Hematopoietic multipotent progenitor cell treated with erythropoietin and hydrocortisone succinate and interleukin-3 and kit ligand, for 8 days (in vitro differentiated cells): Measurements from ENCODE around the gene CKLF.
"Not testable (repeated sequence)": the region's sequence is repeated elsewhere in the genome, so short reads cannot be mapped to it uniquely, and the experiment has no call there.

Source experiments
- DNase-seq: peaks from one replicate; pipeline ENCODE4 v3.0.0-alpha.2; 2015

CKLF gene

DNA sequence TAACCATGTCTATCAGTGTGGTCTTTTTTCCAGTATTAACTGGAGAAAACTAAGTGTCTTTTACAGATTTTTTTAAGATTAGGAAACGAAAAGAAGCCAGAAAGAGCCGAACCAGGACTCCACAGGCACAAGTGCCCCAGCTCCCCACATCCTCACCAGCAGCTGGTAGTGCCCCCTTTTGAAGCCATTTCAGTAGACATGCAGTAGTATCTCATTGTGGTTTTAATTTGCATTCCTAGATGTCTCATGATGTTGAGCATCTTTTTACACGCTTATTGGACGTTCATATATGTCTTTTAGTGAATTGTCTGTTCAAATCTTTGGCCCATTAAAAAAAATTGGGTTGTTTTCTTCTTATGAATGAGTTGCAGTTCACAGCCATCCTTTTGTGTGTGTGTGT, 47.4 kb downstream of the CKLF start:
- DNase-seq, result no peak

DNA sequence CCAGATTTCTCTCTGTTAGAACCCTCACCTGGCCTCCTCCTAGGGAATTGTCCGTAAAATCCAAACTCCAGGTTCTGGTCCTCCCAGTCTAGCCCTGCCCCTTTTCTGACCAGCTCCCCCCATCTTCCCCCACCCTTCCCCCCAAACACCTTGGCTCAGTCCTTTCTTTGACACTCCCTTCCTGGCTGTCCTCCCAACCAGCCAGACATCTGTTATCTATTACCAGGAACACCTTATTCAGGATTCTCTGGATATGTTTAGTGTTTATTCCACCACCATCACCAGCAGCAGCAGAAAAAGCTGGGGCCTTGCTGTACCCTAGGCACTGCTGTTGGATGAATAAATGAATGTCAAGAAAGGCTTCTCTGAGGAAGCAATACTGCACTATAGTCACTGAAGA, 48.1 kb downstream of the CKLF start:
- no peak for DNase-seq

DNA sequence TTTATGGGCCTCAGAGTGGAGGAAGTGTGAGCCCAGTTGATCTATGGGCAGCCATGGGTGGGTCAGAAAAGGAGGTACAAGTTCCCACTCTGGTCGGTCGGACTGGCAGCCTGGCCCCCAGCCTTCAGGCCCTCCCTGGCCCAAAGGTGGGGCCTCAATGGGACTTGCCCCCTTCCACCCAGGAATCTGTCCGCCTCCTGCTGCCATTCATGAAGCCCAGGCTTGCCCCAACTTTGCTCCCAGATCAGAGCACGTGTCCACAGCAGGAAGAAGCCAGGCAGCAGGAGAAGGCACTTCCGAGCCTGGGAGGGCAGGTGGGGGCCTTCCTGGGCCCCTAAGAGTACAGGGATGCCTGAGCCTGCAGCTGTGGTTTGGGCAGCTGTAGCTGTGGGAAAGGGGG, 49.1 kb downstream of the CKLF start:
- DNase-seq, result no peak

DNA sequence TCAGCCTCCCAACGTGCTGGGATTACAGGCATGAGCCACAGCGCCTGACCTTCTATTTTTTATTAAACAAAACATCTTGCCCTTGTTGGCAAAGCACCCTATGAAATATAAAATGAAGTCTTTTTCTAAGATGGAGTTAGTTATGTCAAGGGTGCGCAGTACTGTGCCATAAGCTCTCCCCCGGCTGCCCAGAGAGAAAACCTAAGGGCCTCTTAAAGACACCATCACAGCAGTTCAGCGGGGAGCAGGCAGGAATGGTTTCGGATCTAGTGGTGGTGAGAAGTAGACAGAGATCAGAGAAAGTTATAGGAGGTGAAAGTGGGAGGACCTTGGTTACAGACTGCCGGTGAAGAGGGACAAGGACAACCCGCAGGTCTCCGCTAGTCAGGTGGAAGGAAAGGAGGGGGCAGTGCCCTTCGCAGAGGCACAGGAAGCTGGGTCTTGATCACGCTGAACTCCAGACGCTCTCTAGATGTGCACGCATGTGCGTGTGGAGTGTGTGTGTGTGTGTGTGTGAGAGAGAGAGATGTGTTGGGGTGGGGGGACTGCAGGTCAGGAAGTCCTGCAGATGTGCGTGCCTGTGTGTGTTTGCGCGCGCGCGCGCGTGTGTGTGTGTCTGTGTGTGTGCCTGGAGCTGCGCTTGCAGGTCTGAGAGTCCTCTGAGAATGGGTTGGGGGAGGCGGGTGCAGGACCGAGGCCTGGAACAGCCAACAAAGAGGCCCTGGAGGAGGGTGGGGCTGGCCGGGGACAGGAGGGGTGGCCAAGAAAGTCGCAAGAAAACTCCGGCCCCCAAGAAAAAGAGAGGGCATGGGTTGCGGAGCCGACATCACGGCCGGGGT, 51.4 kb downstream of the CKLF start:
- DNase-seq, result peak; percentile 34

DNA sequence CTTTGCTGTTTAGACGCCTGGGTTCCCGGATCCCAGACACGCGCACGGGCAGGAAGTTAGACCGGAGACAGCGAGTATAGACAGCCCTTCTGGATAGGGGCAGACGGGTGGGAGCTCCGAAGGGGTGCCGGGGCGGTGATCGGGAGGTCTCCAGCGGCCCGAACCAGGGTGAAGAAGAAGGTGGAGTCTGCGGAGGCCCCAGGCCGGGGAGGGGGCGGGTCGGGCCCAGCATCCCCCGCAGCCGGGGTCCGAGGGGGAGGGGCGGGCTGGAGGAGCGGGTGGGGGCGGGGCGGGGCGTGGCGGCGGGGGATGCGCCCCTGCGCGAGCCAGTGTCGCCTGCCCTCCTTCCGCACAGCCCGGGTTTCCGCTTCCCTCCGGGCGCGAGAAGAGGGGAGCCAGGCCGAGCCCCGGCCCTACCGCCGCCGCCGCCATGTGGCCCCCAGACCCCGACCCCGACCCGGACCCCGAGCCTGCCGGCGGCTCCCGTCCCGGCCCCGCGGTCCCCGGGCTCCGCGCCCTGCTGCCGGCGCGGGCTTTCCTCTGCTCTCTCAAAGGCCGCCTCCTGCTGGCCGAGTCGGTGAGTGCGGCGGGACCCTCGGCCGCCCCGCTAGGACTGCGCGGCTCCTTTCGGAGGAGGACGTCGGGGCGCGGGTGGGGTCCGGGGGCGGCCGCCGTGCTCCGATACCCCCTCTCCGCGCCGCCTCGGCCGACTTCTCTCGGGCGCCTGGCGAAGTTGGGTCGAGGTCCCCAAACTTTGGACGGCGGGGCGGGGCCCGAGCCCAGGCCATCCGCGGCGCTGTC, 52.2 kb downstream of the CKLF start, which contains the start of gene CMTM3:
TSS of gene CMTM3 (plus strand) at position 329 of the 801 bp plus-strand sequence. CDS start at position 431, 102 bp downstream.
- peak; percentile 38 for DNase-seq

DNA sequence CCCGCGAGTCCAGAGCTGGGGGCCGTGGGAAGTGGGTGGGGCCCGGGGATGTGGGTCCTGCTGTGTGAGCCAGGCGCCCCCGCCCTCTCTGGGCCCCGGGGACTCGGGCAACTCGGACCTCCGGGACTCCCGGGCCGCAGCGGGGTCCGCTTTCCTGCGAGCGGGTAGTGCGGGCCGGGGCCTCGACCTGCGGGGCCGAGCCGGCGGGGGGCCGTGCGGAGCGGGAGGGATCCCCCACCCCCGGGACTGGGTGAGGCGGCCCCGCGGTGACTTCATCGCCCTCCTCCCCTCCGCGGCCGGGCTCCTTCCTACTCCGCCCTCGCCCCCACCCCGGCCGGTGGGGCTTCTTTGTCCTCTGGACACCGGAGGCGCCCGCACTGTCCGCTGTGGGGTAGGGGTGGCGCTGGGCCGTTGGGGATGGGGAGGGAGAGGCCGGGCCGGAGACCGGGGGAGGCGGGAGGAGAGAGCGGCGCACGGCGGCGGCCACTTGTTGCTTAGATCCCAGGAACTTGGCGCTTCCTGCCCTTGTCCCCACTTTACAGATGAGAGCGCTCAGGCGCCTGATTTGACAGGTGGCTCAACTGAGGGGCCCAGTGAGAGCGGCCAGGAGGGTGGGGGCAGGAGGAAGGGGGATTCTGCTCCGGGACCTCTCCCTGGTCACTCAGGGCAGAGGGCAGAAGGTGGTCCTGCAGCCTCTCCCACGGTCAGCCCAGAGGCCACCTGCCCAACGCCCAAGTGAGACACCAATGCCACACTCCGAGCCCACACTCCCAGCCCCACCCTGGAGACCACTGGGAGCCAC, 53.0 kb downstream of the CKLF start:
- no peak for DNase-seq

DNA sequence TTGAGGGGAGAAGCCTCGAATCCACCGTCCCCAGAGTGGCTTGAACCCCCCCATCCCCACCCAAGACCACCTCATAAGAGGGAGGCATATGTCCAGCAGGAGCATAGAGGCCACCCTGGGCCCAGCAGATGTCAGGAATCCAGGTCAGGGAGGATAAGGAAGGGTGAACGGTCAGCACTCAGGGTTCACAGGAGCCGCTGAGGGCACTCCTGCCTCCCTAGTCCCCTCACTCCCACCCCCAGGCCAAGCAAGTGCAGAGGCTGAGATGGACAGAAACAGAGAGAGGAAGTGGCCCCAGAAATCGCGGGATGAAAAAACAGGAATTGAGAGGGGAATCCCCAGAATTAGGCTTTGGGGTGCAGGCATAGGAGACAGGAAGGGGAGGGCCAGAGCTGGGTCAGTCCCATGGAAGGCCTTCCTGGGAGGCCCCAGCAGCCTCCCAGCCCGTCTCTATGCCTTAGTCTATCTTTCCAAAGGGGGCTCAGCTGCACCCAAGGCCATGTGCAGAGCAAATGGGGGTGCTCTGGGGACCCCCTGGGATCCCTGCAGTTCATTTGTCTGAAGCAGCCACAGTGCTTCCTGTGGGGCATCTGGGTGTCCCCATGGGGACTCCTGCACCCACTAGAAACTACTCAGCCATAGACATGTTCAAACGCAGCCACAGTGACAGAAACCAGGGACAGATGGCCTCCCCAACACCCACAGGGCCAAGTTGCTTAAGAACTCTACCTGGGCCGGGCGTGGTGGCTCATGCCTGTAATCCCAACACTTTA, 53.8 kb downstream of the CKLF start:
- no peak for DNase-seq

DNA sequence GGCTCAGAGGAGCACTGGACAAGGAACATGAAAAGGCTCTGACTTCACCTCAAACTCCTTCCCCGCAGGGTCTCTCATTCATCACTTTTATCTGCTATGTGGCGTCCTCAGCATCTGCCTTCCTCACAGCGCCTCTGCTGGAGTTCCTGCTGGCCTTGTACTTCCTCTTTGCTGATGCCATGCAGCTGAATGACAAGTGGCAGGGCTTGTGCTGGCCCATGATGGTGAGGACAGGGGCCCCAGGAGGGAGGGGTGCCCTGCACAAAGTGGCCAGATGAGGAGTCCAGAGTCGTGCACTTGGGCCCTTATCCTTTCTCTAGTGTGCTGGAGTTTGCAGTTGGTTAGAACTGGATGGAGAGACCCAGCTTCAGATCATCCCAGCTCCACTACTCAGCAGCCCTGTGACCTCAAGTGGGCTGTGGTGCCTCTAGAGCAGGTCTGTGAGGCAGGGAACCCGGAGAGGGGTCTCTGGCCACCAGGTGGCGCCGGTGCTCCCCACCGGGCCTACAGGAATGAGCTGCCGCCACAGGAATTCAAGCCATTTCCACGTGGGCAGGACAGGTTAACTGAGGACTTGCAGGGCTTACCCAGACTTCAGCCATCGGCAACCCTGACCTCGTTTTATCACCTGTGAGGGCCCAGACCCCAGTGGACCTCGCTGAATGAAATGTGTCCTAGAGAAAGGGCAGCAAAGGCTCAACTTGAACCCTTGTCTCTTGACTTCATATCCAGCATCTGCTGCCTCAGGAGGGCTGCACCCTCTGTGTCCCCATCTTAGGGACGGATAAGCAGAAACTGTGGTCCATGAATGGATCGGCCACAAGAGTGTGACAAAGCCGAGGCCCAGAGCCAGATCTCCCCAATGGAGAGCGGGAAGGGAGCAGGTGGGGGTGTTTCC, 56.1 kb downstream of the CKLF start:
- peak; percentile 81 for DNase-seq

DNA sequence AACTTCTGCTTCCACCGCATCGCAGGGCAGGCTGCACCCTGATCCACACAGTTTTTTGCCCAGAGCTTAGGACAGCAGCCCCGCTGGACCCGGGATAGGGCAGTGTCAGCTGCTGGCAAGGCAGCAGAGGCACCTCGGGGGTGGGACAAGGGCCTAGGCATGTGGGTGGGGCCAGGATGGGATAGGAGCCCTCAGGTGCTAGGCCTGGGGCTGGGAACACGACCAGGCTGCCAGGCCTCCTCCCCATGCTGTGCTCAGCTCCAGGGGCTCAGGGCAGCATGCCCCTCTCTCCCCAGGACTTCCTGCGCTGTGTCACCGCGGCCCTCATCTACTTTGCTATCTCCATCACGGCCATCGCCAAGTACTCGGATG, 56.7 kb downstream of the CKLF start:
- no peak for DNase-seq

DNA sequence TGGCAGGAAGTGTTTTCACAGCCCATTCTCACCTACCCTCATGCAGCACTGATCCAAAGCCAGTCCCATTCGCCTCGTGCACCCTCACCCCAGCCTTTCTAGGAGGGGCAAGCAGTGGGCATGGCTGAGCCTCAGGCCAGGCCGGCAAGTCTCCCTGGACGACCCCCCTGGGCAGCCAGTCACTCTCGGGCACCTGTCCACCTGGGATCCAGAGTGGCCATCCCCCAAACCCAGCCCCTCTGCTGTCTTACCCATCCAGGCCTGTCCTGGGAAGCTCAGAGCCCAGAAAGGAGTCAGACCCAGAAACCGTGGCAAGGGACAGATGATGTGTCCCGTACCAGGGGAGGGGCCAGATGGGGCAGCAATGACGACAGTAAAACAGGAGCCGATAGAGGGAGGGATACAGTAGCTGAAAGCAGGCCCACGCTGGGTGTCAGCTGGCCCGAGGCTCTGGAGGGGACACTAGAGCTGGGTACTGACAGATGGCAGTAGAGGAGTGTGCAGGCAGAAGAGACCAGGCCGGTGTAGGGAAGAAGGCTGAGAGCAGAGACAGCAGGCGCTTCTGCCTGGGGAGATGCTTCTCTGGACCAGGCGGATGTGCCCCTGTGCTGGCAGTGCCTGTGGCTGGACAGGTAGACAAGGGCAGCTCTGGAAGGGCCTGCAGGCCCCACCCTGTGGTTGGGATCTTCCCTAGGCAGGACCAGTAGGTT, 57.9 kb downstream of the CKLF start:
- no peak for DNase-seq

DNA sequence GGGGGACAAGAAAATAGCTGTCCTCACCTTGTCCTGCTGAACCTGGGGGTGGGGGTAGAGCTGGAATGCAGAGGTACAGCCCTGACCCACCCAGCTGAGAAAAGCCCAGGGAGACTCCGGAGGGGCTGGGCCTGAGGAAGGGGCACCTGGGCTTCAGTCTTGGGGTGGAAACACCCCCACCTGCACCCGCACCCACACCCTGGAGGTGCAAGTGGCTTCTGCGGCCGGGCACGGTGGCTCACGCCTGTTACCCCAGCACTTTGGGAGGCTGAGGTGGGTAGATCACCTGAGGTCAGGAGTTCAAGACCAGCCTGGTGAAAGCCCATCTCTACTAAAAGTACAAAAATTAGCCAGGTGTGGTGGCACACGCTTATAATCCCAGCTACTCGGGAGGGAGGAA, 59.5 kb downstream of the CKLF start:
- not testable (repeated sequence) for DNase-seq

DNA sequence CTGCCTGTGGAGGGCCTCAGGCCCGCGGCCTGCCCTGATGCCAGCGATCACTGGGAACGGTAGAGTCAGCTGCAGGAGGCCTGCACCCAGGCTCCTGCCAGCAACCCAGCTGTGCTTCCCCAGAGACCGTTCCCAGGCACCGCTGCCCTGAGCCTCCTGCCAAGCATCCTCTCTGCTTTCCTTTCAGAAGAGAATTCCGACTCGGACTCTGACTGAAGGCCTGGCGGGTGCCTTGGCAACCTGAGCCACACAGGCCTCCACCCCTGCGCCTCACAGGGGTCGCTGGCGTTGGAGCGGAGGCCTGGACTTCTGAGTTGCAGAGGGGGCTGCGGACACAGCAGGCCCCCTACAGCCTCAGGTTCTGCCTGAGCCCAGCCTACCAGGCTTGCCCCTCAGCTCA, 60.0 kb downstream of the CKLF start:
- DNase-seq, result no peak

DNA sequence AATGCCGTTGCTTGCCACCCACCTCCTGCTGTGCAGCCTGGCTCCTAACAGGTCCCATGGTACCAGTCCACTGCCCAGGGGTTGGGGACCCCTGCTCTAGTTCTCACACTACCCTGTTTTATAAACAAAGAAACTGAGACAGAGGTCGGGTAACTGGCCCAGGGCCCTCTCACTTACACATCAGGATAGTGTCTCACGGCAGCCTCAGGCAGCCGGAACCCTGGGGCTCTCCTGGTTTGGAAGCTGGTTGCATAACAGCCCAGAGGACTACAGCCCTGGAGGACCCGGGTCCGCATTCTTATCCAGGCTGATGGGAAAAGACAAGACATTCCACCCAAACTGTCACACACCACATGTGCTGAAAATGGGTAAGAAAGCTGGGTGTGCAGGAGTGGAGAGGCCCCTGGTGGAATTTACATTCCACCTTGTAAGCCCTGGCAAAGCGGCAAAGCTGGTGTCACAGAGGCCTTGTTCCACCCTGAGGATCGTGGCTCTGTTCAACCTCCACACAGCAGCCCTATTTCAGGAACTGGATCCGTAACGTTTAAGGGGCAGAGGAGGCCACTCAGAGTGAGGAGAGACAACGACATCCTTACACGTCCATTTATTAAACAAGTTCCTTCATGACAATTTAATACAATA, 61.9 kb downstream of the CKLF start:
- DNase-seq, result no peak
